Neural cell (in vitro differentiated cells): ENCODE measurements around the gene SZT2. TPM values are rescaled to one million over a fixed set of nuclear protein-coding genes. Genes with fewer than 3 reads are reported as not detected.

ENCODE experiments used
- H2AFZ ChIP-seq: fragments of 200-600, 300-800 bp; sonication (generic), shearing (Covaris generic); 2 replicates; pipeline ENCODE4 v1.6.0; 2014; ENCODE audit warnings: low read depth, mild to moderate bottlenecking, antibody characterized with exemption, low read length, moderate library complexity
- H3F3A ChIP-seq: fragments of 200-600 bp; shearing (Covaris generic); 2 replicates; pipeline ENCODE4 v1.6.1; 2016; ENCODE audit warnings: mild to moderate bottlenecking, moderate library complexity, mixed read lengths, antibody characterized with exemption, low read length; ENCODE audit not compliant: insufficient read depth, poor library complexity, severe bottlenecking
- H3K27ac ChIP-seq: fragments of 200-600, 300-800 bp; sonication (generic), shearing (Covaris generic); 2 replicates; pipeline ENCODE4 v1.5.1; 2014; ENCODE audit warnings: mild to moderate bottlenecking, low read length, moderate library complexity
- H3K27me3 ChIP-seq: fragments of 300-800, 200-600 bp; sonication (generic), shearing (Covaris generic); 2 replicates; pipeline ENCODE4 v1.6.0; 2014; ENCODE audit warnings: mild to moderate bottlenecking, low read depth, low read length, moderate library complexity; ENCODE audit not compliant: insufficient read depth
- H3K36me3 ChIP-seq: fragments of 300-800, 200-600 bp; sonication (generic), shearing (Covaris generic); 2 replicates; pipeline ENCODE4 v1.5.1; 2014; ENCODE audit warnings: mild to moderate bottlenecking, antibody characterized with exemption, low read length, moderate library complexity; ENCODE audit not compliant: insufficient read depth
- H3K4me2 ChIP-seq: fragments of 300-800, 200-600 bp; sonication (generic), shearing (Covaris generic); 2 replicates; pipeline ENCODE4 v1.6.0; 2014; ENCODE audit warnings: mild to moderate bottlenecking, low read length
- H3K4me3 ChIP-seq: fragments of 300-800, 200-600 bp; sonication (generic), shearing (Covaris generic); 2 replicates; pipeline ENCODE4 v1.5.1; 2014; ENCODE audit warnings: mild to moderate bottlenecking, low read length, moderate library complexity
- H3K79me2 ChIP-seq: fragments of 200-600 bp; shearing (Covaris generic); replicated peaks from 2 replicates; pipeline ENCODE4 v1.6.0; 2014; ENCODE audit warnings: mild to moderate bottlenecking, low read length, moderate library complexity; ENCODE audit not compliant: insufficient read depth
- H3K9ac ChIP-seq: fragments of 300-800, 200-600 bp; sonication (generic), shearing (Covaris generic); 2 replicates; pipeline ENCODE4 v1.6.1; 2016; ENCODE audit warnings: mild to moderate bottlenecking, low read length, mixed read lengths
- H3K9me2 ChIP-seq: fragments of 200-600 bp; shearing (Covaris generic); 2 replicates; pipeline ENCODE4 v1.6.1; 2016; ENCODE audit warnings: mild to moderate bottlenecking, low read length, mixed read lengths; ENCODE audit not compliant: insufficient read depth
- H3K9me3 ChIP-seq: fragments of 200-600, 300-800 bp; sonication (generic), shearing (Covaris generic); 2 replicates; pipeline ENCODE4 v1.6.1; 2016; ENCODE audit warnings: mild to moderate bottlenecking, mixed run types, low read length, moderate library complexity, mixed read lengths
- H4K20me1 ChIP-seq: fragments of 200-600 bp; shearing (Covaris generic); 2 replicates; pipeline ENCODE4 v1.6.1; 2016; ENCODE audit warnings: mild to moderate bottlenecking, mixed run types; ENCODE audit not compliant: insufficient read depth
- EP300 ChIP-seq: fragments of 450-650 bp; conservative IDR thresholded peaks from 2 replicates; pipeline ENCODE4 v1.6.1; 2014; ENCODE audit warnings: antibody characterized with exemption, mild to moderate bottlenecking, moderate library complexity; ENCODE audit not compliant: poor library complexity, severe bottlenecking
- EZH2 ChIP-seq: fragments of 200-600, 300-800 bp; shearing (Covaris generic), sonication (generic); IDR thresholded peaks from 2 replicates; pipeline ENCODE4 v1.6.1; 2014; ENCODE audit warnings: antibody characterized with exemption, low read length, borderline replicate concordance, mild to moderate bottlenecking; ENCODE audit not compliant: insufficient read depth, poor library complexity, severe bottlenecking
- MXI1 ChIP-seq: fragments of 450-650 bp; conservative IDR thresholded peaks from 2 replicates; pipeline ENCODE4 v1.6.1; 2014; ENCODE audit warnings: antibody characterized with exemption, mild to moderate bottlenecking; ENCODE audit not compliant: poor library complexity, severe bottlenecking
- POLR2AphosphoS5 ChIP-seq: IDR thresholded peaks from 2 replicates; pipeline ENCODE4 v1.6.1; 2012
- RAD21 ChIP-seq: fragments of 450-650 bp; conservative IDR thresholded peaks from 2 replicates; pipeline ENCODE4 v1.6.1; 2014; ENCODE audit warnings: antibody characterized with exemption, mild to moderate bottlenecking, moderate library complexity
- SMC3 ChIP-seq: fragments of 450-650 bp; conservative IDR thresholded peaks from 2 replicates; pipeline ENCODE4 v1.6.1; 2014; ENCODE audit warnings: antibody characterized with exemption, mild to moderate bottlenecking, moderate library complexity; ENCODE audit not compliant: poor library complexity
- TAF1 ChIP-seq: IDR thresholded peaks from 2 replicates; pipeline ENCODE4 v1.6.1; 2012; ENCODE audit warnings: low read depth
- polyA plus RNA-seq: library from polyadenylated mRNA; depleted of rRNA; stranded (reverse); fragments of >200 nt; gene quantifications from 2 replicates; pipeline ENCODE4 v1.2.3, GENCODE V29; 2014
- TF ChIP-seq, protein P1 (sequence below): IDR thresholded peaks from 2 replicates; pipeline ENCODE4 v1.6.1; 2012; ENCODE audit warnings: borderline replicate concordance
- TF ChIP-seq, protein P2 (sequence below): fragments of 450-650 bp; IDR thresholded peaks from 2 replicates; pipeline ENCODE4 v1.5.1; 2014; ENCODE audit warnings: antibody characterized with exemption, mild to moderate bottlenecking, moderate library complexity; ENCODE audit not compliant: poor library complexity, severe bottlenecking

The SZT2 gene
- polyA plus RNA-seq, 1 donor from 2014 or later: 6.6 TPM

DNA sequence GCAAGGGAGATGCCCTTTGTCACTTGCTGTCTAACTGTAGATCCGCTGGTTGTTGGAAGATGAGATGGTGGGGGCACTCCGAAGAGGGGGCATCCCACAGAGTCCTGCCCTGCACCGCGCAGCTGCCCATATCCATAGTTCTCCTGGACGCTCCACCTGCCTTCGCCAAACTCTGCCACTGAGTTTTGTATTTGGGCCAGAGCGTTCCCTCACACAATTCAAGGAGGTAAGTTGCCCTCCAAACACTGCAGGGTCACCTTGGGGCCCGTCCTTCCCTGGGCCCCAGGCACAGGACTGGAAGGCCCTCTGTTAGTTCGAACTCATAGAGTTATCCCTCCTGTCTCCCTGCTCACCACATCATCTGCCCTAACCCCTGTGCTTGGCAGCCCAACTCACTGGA, 42.0 kb downstream of the SZT2 start:
- Histone ChIP-seq H3K27me3 (no peaks in the 10 kb centered on the region), H3K9me2 (no peaks in the 10 kb centered on the region), H2AFZ (no peak overlapping the region), H3K4me2 (no peak overlapping the region), H3K79me2 (no peaks in the 10 kb centered on the region), H3F3A (no peaks in the 10 kb centered on the region), H3K27ac (no peak overlapping the region), H4K20me1 (no peaks in the 10 kb centered on the region), H3K4me3 (no peak overlapping the region), H3K36me3 (peaks cover 6% of the 10 kb centered on the region), H3K9me3 (no peaks in the 10 kb centered on the region), H3K9ac (no peak overlapping the region)
- TF ChIP-seq, protein P1, sequence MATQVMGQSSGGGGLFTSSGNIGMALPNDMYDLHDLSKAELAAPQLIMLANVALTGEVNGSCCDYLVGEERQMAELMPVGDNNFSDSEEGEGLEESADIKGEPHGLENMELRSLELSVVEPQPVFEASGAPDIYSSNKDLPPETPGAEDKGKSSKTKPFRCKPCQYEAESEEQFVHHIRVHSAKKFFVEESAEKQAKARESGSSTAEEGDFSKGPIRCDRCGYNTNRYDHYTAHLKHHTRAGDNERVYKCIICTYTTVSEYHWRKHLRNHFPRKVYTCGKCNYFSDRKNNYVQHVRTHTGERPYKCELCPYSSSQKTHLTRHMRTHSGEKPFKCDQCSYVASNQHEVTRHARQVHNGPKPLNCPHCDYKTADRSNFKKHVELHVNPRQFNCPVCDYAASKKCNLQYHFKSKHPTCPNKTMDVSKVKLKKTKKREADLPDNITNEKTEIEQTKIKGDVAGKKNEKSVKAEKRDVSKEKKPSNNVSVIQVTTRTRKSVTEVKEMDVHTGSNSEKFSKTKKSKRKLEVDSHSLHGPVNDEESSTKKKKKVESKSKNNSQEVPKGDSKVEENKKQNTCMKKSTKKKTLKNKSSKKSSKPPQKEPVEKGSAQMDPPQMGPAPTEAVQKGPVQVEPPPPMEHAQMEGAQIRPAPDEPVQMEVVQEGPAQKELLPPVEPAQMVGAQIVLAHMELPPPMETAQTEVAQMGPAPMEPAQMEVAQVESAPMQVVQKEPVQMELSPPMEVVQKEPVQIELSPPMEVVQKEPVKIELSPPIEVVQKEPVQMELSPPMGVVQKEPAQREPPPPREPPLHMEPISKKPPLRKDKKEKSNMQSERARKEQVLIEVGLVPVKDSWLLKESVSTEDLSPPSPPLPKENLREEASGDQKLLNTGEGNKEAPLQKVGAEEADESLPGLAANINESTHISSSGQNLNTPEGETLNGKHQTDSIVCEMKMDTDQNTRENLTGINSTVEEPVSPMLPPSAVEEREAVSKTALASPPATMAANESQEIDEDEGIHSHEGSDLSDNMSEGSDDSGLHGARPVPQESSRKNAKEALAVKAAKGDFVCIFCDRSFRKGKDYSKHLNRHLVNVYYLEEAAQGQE: no peak
- TF ChIP-seq RAD21 (no peak), SMC3 (no peak), POLR2AphosphoS5 (no peak), EP300 (no peak), EZH2 (no peak), TAF1 (no peak), MXI1 (no peak)
- TF ChIP-seq, protein P2, sequence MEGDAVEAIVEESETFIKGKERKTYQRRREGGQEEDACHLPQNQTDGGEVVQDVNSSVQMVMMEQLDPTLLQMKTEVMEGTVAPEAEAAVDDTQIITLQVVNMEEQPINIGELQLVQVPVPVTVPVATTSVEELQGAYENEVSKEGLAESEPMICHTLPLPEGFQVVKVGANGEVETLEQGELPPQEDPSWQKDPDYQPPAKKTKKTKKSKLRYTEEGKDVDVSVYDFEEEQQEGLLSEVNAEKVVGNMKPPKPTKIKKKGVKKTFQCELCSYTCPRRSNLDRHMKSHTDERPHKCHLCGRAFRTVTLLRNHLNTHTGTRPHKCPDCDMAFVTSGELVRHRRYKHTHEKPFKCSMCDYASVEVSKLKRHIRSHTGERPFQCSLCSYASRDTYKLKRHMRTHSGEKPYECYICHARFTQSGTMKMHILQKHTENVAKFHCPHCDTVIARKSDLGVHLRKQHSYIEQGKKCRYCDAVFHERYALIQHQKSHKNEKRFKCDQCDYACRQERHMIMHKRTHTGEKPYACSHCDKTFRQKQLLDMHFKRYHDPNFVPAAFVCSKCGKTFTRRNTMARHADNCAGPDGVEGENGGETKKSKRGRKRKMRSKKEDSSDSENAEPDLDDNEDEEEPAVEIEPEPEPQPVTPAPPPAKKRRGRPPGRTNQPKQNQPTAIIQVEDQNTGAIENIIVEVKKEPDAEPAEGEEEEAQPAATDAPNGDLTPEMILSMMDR: no peak

DNA sequence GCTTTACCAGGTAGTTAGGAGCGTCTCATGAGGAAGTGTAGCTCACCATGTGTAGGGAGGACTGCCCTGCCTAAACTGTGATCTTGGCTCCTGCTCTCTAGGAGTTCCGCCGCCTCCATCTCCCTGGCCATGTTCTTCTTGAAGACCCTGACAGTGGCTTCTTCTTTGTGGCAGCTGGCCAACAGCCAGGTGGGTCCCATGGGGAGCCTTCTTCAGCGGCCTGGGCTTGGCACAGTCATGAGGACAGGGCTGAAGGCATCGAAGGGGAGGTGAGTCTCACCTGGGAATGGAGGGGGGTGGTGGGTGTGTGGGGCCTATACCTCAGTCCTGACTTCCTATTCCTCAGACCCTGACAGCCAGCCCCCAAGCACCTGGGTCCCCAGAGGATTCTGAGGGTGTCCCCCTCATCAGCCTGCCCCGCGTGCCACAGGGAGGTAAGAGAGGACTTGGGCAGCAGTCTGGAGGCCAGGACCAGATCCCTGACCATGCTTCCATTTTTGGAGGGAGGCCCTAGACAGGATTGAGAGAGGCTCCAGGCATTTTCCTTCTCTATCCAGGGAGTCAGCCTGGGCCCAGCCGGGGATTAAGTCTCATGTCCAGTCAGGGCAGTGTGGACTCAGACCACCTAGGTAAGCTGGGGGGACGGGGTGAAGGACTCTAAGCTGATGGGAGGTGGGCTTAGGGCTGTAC, 42.6 kb downstream of the SZT2 start:
- Histone ChIP-seq H3K9ac (no peak overlapping the region), H3K27ac (no peak overlapping the region), H3K4me2 (no peak overlapping the region), H3K9me3 (no peaks in the 10 kb centered on the region), H3F3A (no peaks in the 10 kb centered on the region), H3K27me3 (no peaks in the 10 kb centered on the region), H3K4me3 (no peak overlapping the region), H3K79me2 (no peaks in the 10 kb centered on the region), H4K20me1 (no peaks in the 10 kb centered on the region), H3K9me2 (no peaks in the 10 kb centered on the region), H3K36me3 (peaks cover 6% of the 10 kb centered on the region), H2AFZ (no peak overlapping the region)
- TF ChIP-seq RAD21 (no peak), MXI1 (no peak), EP300 (no peak), TAF1 (no peak), POLR2AphosphoS5 (no peak), SMC3 (no peak), EZH2 (no peak)
- TF ChIP-seq, protein P2: no peak
- TF ChIP-seq, protein P1: no peak
